Cerebellar cortex (tissue), 1 donor: ENCODE results near the gene MYH4.

ENCODE experiments used
- DNase-seq: peaks from one replicate; pipeline ENCODE4 v3.0.0-alpha.2; 2015; ENCODE audit warnings: low spot score

Gene MYH4

GRCh38 chr17:10421900-10422542, 47.3 kb downstream of the MYH4 start, which contains the start of gene MYH8:
MYH8 (minus strand) TSS chr17:10421950; CDS start chr17:10420227, 1,723 bp downstream.
- DNase-seq: no peak

- DNase-seq: no peak
Measured at GRCh38 chr17:10421211-10421610, 48.1 kb downstream of the MYH4 start.

- no peak for DNase-seq
Measured at GRCh38 chr17:10420811-10421210, 48.5 kb downstream of the MYH4 start.

GRCh38 chr17:10417431-10417830, 51.9 kb downstream of the MYH4 start:
- no peak for DNase-seq

- DNase-seq: no peak
Measured at GRCh38 chr17:10415161-10415560, 54.2 kb downstream of the MYH4 start.

- no peak for DNase-seq
Measured at GRCh38 chr17:10403589-10403988, 65.8 kb downstream of the MYH4 start.

GRCh38 chr17:10398352-10398751, 71.0 kb downstream of the MYH4 start:
- DNase-seq: peak; percentile 1

- DNase-seq: no peak
Measured at GRCh38 chr17:10396524-10397163, 72.7 kb downstream of the MYH4 start.

GRCh38 chr17:10394201-10394887, 75.0 kb downstream of the MYH4 start:
- no peak for DNase-seq
